WTC11 (cell line): ENCODE measurements around the gene CDH16. TPM values are rescaled to one million over a fixed set of nuclear protein-coding genes. Genes with fewer than 3 reads are reported as not detected.

Experiments
- ATAC-seq: fragments of 200-7000 bp; cut with Tn5 transposase; 2 replicates; pipeline ENCODE4 v1.10.0; 2021; ENCODE audit warnings: mild to moderate bottlenecking, moderate library complexity
- CTCF ChIA-PET: fragments of 300-600 bp; sonication (Branson Sonifier 250); formaldehyde crosslinking; loops from one replicate; lab custom pipeline; 2021; ENCODE audit warnings: antibody characterized with exemption; lab: Charles Lee
- POLR2A ChIA-PET: fragments of 350-600 bp; sonication (Branson Sonifier 250); formaldehyde crosslinking; loops from one replicate; lab custom pipeline; 2021; ENCODE audit warnings: antibody characterized with exemption; lab: Charles Lee
- DNase-seq: peaks from one replicate; pipeline ENCODE4 v3.0.0; 2021; ENCODE audit warnings: low spot score
- H3K27ac Mint-ChIP-seq: 2 replicates; pipeline ENCODE4 v1.8.0; 2021; ENCODE audit warnings: mixed read lengths
- H3K27me3 Mint-ChIP-seq: 2 replicates; pipeline ENCODE4 v1.8.0; 2021; ENCODE audit warnings: low read depth, mild to moderate bottlenecking, moderate library complexity, mixed read lengths
- H3K36me3 Mint-ChIP-seq: 2 replicates; pipeline ENCODE4 v1.8.0; 2021; ENCODE audit warnings: mixed read lengths
- H3K4me1 Mint-ChIP-seq: 2 replicates; pipeline ENCODE4 v1.8.0; 2022; ENCODE audit warnings: mixed read lengths
- H3K4me3 Mint-ChIP-seq: 2 replicates; pipeline ENCODE4 v1.8.0; 2021; ENCODE audit warnings: mild to moderate bottlenecking, moderate library complexity, mixed read lengths
- H3K9me3 Mint-ChIP-seq: 2 replicates; pipeline ENCODE4 v1.8.0; 2021; ENCODE audit warnings: mixed read lengths
- AR ChIP-seq: fragments of 250-450 bp; sonication (Bioruptor Pico); IDR thresholded peaks from 2 replicates; pipeline ENCODE4 v1.9.0; 2021; ENCODE audit warnings: mild to moderate bottlenecking
- CREM ChIP-seq: sonication (generic); formaldehyde crosslinking; IDR thresholded peaks from 2 replicates; pipeline ENCODE4 v1.8.1; 2022; ENCODE audit warnings: mild to moderate bottlenecking, missing genetic modification reagents, moderate library complexity
- CTCF ChIP-seq: fragments of 200-600 bp; IDR thresholded peaks from 2 replicates; pipeline ENCODE4 v1.8.0; 2022; ENCODE audit warnings: antibody characterized with exemption
- E2F1 ChIP-seq: sonication (generic); formaldehyde crosslinking; IDR thresholded peaks from 2 replicates; pipeline ENCODE4 v1.8.0; 2022; ENCODE audit warnings: mild to moderate bottlenecking, missing genetic modification reagents
- ELF4 ChIP-seq: sonication (generic); formaldehyde crosslinking; IDR thresholded peaks from 2 replicates; pipeline ENCODE4 v1.8.1; 2022; ENCODE audit warnings: low read depth, mild to moderate bottlenecking, moderate library complexity, missing genetic modification reagents
- EMX1 ChIP-seq: fragments of 250-450 bp; sonication (Bioruptor Pico); IDR thresholded peaks from 2 replicates; pipeline ENCODE4 v1.8.0; 2021; ENCODE audit warnings: mild to moderate bottlenecking
- ERG ChIP-seq: fragments of 250-450 bp; sonication (Bioruptor Pico); IDR thresholded peaks from 2 replicates; pipeline ENCODE4 v1.8.0; 2021; ENCODE audit warnings: mild to moderate bottlenecking
- FOXJ3 ChIP-seq: sonication (generic); formaldehyde crosslinking; IDR thresholded peaks from 2 replicates; pipeline ENCODE4 v1.9.0; 2021; ENCODE audit warnings: missing genetic modification reagents, mild to moderate bottlenecking, borderline replicate concordance
- GABPB1 ChIP-seq: sonication (generic); formaldehyde crosslinking; IDR thresholded peaks from 2 replicates; pipeline ENCODE4 v1.8.1; 2023; ENCODE audit warnings: mild to moderate bottlenecking, missing genetic modification reagents
- GRHL2 ChIP-seq: fragments of 250-450 bp; sonication (Bioruptor Pico); IDR thresholded peaks from 2 replicates; pipeline ENCODE4 v1.8.0; 2022; ENCODE audit warnings: mild to moderate bottlenecking, moderate library complexity; ENCODE audit not compliant: insufficient replicate concordance, severe bottlenecking
- JUN ChIP-seq: sonication (generic); formaldehyde crosslinking; IDR thresholded peaks from 2 replicates; pipeline ENCODE4 v1.8.0; 2023; ENCODE audit warnings: mild to moderate bottlenecking, missing genetic modification reagents
- PRDM15 ChIP-seq: sonication (generic); formaldehyde crosslinking; IDR thresholded peaks from 2 replicates; pipeline ENCODE4 v1.8.0; 2022; ENCODE audit warnings: missing genetic modification reagents
- PRRX2 ChIP-seq: fragments of 250-450 bp; sonication (Bioruptor Pico); IDR thresholded peaks from 2 replicates; pipeline ENCODE4 v1.8.0; 2021; ENCODE audit warnings: mild to moderate bottlenecking
- RORB ChIP-seq: fragments of 250-450 bp; sonication (Bioruptor Pico); IDR thresholded peaks from 2 replicates; pipeline ENCODE4 v1.9.0; 2021; ENCODE audit warnings: mild to moderate bottlenecking
- SMAD4 ChIP-seq: sonication (generic); formaldehyde crosslinking; IDR thresholded peaks from 2 replicates; pipeline ENCODE4 v1.8.0; 2022; ENCODE audit warnings: mild to moderate bottlenecking, missing genetic modification reagents
- TEAD4 ChIP-seq: sonication (generic); formaldehyde crosslinking; IDR thresholded peaks from 2 replicates; pipeline ENCODE4 v1.8.0; 2022; ENCODE audit warnings: mild to moderate bottlenecking, missing genetic modification reagents
- TP53 ChIP-seq: sonication (generic); formaldehyde crosslinking; IDR thresholded peaks from 2 replicates; pipeline ENCODE4 v1.8.1; 2023; ENCODE audit warnings: mild to moderate bottlenecking, missing genetic modification reagents
- ZBTB21 ChIP-seq: sonication (generic); formaldehyde crosslinking; IDR thresholded peaks from 2 replicates; pipeline ENCODE4 v1.8.1; 2023; ENCODE audit warnings: mild to moderate bottlenecking, missing genetic modification reagents, borderline replicate concordance
- ZNF219 ChIP-seq: sonication (generic); formaldehyde crosslinking; IDR thresholded peaks from 2 replicates; pipeline ENCODE4 v1.8.0; 2023; ENCODE audit warnings: missing genetic modification reagents, mild to moderate bottlenecking, borderline replicate concordance
- ZNF281 ChIP-seq: sonication (generic); formaldehyde crosslinking; IDR thresholded peaks from 2 replicates; pipeline ENCODE4 v1.8.0; 2023; ENCODE audit warnings: mild to moderate bottlenecking, missing genetic modification reagents
- total RNA-seq: library from RNA; stranded (reverse); gene quantifications from 3 replicates; pipeline ENCODE4 v1.2.3, GENCODE V29; 2021

Gene CDH16
- total RNA-seq, 1 experiment from 2014 or later: not detected

GRCh38 chr16:66926961-66927436 is 8.3 kb upstream of the CDH16 start:
- ATAC-seq: no peak
- H3K4me1 Mint-ChIP-seq: peaks cover 7% of the 10 kb centered on the region; the same call in 1 of the 2 replicates
- H3K36me3 Mint-ChIP-seq: no peaks in the 10 kb centered on the region
- ChIA-PET POLR2A (no interaction called here), CTCF (interaction anchor here (0.9 to 7.0 kb wide), 7 partner anchors 14 to 96 kb away, joined by 3 to 175 read pairs (median 30); partner anchors contain the start of gene NAE1)
- H3K27ac Mint-ChIP-seq: no peak overlapping the region
- peaks cover 53% of the 10 kb centered on the region for H3K27me3 Mint-ChIP-seq
- TF ChIP-seq EMX1 (CRISPR knock-in tag): no peak
- TF ChIP-seq AR (CRISPR knock-in tag): no peak
- TF ChIP-seq PRRX2 (CRISPR knock-in tag): no peak
- TF ChIP-seq TEAD4 (CRISPR knock-in tag): no peak
- no peak for TF ChIP-seq ELF4 (CRISPR knock-in tag)
- TF ChIP-seq SMAD4 (CRISPR knock-in tag): no peak
- no peak for TF ChIP-seq JUN (CRISPR knock-in tag)
- no peak for TF ChIP-seq E2F1 (CRISPR knock-in tag)
- no peak for TF ChIP-seq ZNF219 (CRISPR knock-in tag)
- no peak for TF ChIP-seq TP53 (CRISPR knock-in tag)
- no peak for TF ChIP-seq GRHL2 (CRISPR knock-in tag)
- no peak for TF ChIP-seq FOXJ3
- TF ChIP-seq ZBTB21 (CRISPR knock-in tag): no peak
- no peak for TF ChIP-seq RORB (CRISPR knock-in tag)
- TF ChIP-seq ZNF281: no peak
- no peak for TF ChIP-seq ERG (CRISPR knock-in tag)
- TF ChIP-seq, all 79 proteins: peak for 0
- peak; percentile 24 for DNase-seq
- Mint-ChIP-seq H3K4me3 (no peak overlapping the region), H3K9me3 (no peaks in the 10 kb centered on the region)

GRCh38 chr16:66926171-66926947 is 7.7 kb upstream of the CDH16 start:
- Mint-ChIP-seq H3K27ac (no peak overlapping the region), H3K9me3 (no peaks in the 10 kb centered on the region), H3K27me3 (peaks cover 55% of the 10 kb centered on the region), H3K4me3 (peak overlapping the region; percentile 73), H3K36me3 (no peaks in the 10 kb centered on the region), H3K4me1 (peaks cover 7% of the 10 kb centered on the region; the same call in 1 of the 2 replicates)
- DNase-seq (no peak), ATAC-seq (no peak)
- ChIA-PET POLR2A (no interaction called here), CTCF (interaction anchor here (0.6 to 7.0 kb wide), 20 partner anchors 10 to 359 kb away, joined by 3 to 175 read pairs (median 4); partner anchors contain the start of genes CES3, NAE1 and PDP2)
- TF ChIP-seq PRRX2 (CRISPR knock-in tag) (no peak), CTCF (no peak), PRDM15 (CRISPR knock-in tag) (no peak), CREM (CRISPR knock-in tag) (no peak), GABPB1 (CRISPR knock-in tag) (no peak)
